HG03135 (cell line): ENCODE measurements around the gene MACF1.

Experiments
- ATAC-seq: cut with Tn5 transposase; IDR thresholded peaks from one replicate; pipeline ENCODE4 v1.9.1; 2021; ENCODE audit warnings: mild to moderate bottlenecking, moderate library complexity; ENCODE audit not compliant: unreplicated experiment

The MACF1 gene

DNA sequence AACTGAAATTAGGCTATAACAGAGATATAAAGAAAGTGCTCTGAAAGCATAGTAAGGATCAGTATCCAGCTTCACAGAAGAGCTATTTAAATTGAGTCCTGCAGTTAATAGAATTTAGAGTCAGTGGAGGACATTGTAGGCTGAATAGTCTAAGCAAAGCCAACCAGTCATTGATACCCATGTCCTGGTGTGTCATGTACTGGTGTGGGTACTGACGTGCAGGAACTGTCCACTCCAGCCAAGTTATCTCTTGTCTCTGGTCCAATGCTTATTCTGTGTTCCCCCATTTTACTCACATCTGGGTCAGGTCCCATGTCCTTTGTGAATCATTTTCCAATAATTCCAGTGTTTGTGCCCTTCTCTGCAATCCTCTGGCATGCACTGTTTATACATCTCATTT is 90.0 kb downstream of the MACF1 start:
- ATAC-seq: no peak

DNA sequence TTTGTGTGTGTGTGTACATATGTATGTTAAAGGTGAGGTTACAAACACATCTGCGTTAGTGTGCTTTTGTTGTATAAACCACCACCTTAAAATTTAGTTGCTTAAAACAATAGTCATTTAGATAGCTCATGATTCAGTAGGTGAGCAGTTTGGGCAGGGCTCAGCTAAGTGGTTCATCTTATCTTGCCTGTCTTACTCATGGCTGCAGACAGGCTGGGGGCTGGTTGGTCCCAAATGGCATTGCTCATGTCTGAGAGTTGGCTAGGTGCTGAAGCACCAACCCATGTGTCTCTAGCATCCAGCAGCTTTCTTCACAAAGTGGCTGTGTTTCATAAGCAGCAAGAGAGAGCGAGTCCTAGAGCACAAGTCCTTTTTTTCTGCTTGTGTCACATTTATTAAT is 91.4 kb downstream of the MACF1 start:
- ATAC-seq: no peak

DNA sequence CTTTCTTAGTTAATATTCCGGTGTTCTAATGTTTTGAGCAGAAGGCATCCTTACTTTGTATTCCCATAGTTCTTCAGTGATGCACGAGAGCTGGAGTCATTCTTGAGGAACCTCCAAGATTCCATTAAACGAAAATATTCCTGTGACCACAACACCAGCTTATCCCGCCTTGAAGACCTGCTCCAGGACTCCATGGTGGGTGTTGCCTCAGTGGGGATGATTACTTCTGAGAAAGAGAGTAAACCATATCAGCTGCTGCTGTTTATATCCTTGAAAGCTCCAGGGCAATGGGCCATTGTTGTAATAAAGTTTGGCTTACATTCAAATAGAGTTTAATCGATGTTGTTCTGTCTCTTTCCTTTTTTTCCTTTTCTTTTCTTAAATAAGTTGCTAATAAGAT is 93.1 kb downstream of the MACF1 start:
- no peak for ATAC-seq

DNA sequence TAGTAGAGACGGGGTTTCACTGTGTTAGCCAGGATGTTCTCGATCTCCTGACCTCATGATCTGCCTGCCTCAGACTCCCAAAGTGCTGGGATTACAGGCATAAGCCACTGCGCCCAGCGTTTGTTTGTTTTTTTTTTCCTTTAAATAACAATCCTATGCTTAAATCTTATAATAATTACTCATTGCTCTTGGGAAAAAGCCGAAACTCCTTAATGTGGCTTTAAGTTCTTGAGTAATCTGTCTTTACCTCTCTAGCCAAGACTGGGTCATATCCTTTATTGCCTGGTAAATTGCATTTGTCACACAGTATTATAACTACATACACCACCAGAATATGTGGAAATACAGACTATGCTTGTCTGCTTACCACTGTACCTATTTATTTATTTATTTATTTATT is 97.1 kb downstream of the MACF1 start:
- no peak for ATAC-seq

DNA sequence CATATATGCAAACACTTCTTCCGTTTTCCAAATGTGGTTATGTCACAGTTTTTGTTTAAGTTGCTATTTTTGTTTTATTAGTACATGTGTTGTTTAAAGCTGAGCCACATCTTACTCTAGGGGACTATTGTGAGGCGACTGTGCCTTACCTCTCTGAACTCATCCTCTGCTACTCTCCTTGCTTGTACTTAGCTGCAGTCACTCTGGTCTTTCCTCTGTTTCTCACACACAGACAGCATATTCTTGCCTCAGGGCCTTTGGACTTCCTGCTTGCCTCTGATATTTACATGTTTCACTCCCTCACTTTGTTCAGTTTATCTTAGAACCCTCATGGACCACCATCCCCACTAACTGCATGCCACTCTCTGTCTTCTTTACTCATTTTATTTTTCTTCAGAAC is 101.1 kb downstream of the MACF1 start:
- ATAC-seq: no peak

DNA sequence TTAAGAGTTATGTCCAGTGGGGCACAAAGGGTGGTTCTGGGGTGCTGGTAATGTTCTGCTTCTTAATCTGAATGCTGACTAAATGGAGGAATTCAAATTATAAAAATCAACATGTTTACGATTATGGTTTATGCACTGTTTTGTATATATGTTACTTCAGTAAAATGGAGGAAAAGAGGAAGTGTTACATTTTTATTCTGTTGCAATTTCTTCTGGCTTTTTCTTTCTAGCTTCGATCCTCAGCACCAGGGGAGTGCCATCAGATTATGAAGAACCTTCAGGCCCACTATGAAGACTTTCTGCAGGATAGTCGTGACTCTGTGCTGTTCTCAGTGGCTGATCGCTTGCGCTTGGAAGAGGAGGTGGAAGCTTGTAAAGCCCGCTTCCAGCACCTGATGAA is 105.5 kb downstream of the MACF1 start:
- ATAC-seq: no peak

DNA sequence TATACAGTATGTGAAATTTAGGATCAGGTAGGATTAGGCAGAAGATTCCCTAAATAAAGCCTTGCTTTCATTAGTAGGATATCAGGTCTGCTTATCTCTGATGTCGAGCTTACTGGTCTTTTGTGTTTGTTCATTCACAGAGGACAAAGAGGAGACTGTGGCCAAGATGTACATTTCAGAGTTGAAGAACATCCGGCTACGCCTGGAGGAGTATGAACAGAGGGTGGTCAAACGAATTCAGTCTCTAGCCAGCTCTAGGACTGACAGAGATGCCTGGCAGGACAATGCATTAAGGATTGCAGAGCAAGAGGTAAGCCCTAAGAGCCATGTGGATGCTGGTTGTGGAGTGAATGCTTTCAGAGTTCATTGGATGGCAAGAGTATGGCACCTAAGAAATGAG is 106.2 kb downstream of the MACF1 start:
- no peak for ATAC-seq

DNA sequence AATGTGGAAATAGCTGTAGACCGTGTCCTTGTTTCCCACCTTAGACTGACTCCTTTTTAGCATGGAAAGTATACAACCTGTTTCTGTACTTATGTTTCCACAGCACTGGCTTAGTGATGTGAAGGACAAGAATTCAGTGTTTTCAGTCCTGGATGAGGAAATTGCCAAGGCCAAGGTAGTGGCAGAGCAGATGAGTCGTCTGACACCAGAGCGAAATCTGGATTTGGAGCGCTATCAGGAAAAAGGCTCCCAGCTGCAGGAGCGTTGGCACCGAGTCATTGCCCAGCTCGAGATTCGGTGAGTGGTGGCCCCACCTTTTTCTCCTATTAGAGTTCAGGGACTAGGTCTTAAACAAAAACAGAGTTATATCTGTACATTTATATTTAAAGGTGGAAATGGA is 112.6 kb downstream of the MACF1 start:
- ATAC-seq: no peak

DNA sequence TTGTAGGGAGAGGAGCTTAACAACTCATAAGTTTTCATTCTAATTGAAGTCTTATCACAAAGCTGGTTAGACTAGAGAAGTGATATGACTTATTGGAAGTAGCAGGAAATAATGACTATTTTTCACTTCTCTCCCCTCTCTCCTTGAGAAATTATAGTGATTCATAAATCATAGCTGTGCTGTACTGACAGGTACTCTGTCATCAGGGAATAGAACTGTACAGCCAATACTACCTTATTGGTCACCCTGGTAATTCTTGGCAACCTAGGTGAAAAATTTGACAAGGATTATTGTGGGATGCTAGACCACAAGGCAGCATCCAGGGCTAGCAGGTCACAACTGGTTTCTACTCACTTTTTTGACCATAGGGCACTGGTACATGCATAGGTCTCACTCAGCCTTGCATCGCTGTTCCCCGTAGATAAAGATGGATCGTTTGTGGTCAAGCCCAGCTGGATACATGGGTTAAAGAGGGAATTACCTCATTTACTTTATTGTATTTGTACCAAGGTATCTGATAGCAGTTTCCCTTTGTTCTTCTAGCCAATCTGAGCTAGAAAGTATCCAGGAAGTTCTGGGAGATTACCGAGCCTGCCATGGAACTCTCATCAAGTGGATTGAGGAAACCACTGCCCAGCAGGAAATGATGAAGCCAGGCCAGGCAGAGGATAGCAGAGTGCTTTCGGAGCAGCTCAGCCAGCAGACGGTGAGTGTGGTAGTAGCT is 113.6 kb downstream of the MACF1 start:
- no peak for ATAC-seq

DNA sequence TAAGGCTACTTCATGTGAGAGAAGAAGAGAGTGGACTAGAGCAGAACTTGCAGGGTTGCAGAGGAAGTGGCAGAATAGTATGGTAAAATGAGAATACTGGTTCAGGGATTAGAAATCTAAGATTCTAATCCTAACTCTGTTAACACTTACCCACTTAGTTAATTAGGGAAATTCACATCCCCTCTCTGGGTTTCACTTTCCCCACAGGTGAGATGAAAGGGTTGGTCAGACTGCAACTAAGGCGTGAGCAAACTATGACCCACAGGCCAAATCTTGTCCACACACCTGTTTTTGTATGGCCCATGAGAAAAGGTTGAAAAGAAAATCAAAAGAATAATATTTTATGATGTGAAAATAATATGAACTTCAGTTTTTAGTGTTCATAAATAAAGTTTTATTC is 117.5 kb downstream of the MACF1 start:
- no peak for ATAC-seq

DNA sequence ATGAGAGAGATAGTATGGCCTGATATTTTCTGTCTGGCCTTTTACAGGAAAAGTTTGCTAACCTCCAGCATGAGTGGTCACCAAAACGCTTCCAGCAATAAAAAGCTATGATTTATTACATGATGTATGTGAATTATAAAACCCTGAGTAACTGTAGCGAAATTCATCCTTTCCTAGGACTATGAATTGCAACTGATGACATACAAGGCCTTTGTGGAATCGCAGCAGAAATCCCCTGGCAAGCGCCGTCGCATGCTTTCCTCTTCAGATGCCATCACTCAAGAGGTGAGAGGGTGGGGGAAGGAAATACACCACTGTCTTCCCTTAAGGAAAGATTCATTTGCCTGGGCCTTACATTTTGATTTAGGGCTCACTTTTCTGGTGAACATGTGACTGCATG is 117.9 kb downstream of the MACF1 start:
- no peak for ATAC-seq

DNA sequence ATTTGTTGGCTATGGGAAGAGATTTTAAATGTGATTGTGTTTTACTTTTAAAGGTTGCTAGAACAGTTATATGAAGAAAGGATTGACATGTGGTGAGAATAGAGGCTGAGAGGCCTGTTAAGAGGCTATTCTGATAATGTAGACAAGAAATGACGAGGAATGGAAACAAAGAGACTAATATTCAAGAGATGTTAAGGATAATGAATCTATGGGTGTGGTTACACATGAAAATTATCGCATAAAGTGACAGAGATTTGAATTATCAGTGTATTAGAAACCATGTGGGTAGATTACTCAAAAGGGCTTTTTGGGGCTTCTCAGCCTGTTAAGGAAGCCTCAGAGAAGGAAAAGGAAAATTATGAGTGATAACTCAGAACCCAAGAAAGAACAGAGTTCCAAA is 120.4 kb downstream of the MACF1 start:
- ATAC-seq: no peak

DNA sequence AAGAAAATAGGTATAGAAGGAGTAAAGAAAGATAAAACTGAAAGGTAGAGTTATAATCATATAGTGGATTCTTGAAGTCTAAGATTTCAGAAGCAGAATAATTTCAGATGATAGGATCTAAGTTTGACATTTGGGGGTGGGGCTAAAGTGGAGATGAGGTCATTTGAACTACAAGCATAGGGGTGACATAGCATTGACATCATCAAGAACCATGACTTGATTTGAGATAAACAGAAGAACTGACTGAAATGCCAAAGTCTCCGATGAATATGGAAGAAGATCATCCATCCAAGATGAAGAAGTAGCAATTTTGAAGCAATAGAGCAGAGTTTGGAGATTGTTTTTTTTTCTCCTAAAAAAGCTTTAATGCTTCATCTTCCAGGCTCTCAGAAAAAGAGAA is 122.3 kb downstream of the MACF1 start:
- no peak for ATAC-seq

DNA sequence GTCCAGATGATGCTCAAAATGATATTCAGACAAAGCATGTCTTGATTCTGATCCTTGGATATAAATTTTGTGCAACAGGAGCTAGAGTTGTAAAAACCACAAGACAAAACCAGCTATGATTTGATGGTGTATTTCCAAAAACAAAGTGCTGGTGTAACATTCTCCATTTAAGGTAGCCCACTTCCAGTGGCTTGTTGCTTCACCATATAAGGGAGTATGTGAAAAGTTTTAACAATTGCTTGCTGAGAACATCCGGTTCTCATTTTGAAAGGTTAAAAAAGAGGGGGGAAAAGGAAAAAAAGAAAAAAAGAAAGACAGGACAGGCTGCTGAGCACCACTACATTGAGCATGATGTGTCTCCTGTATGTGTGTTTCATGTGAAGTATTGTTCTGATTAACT is 123.6 kb downstream of the MACF1 start:
- no peak for ATAC-seq

DNA sequence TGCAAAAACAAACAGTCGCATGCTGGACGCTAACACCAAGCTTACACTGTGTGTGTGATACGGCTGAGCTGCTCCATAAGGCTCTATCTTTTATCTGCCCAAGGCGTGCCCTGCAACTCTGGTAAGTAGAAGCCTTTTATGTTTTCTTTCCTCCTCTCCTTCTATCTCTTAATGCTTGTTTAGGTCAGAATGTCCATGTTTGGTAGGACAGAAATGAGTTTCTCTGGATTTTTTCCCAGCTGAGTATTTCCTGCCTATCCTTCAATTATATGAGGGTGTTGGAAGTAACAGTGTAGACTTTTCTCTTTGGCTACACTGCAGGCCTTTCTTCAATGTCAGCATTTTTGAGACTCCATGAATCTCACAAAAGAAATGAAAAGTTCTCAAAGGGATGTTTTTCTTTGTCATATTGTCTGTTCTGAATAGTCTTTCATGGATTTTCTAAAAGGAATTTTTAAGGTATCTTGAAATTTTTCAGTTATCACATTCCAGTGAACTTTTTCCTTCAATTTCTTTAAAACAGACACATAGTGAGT is 124.2 kb downstream of the MACF1 start:
- no peak for ATAC-seq

DNA sequence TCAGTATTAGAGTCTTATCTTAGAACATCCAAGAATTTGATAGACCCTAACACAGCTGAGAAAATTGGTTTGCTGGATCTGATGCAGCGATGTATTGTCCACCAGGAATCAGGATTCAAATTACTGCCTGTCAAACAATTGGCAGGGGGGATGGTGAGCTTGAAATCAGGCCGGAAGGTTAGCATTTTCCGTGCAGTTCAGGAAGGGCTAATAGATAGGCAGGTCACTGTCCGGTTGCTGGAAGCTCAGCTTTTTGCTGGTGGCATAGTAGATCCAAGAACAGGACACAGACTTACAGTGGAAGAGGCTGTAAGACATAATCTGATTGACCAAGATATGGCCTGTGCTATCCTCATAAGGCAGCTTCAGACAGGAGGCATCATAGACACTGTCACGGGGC is 127.2 kb downstream of the MACF1 start:
- no peak for ATAC-seq

DNA sequence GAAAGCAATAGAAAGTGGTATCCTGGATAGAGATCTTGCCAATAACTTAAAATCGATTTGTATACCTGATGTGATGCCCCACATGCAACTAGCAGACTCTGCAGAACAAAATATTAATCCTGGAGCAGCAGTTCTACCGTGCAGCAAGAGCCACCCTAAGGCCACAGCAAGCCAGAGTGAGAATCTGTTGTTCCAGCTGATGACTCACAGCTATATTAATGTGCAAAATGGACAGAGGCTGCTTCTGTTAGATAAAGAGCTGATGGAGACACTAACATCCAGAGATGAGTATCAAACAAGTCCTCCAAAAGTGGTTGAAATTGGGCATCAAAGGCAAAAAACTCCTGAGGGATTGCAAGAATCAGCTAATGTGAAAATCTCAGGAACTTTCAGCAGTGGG is 127.8 kb downstream of the MACF1 start:
- ATAC-seq: no peak

DNA sequence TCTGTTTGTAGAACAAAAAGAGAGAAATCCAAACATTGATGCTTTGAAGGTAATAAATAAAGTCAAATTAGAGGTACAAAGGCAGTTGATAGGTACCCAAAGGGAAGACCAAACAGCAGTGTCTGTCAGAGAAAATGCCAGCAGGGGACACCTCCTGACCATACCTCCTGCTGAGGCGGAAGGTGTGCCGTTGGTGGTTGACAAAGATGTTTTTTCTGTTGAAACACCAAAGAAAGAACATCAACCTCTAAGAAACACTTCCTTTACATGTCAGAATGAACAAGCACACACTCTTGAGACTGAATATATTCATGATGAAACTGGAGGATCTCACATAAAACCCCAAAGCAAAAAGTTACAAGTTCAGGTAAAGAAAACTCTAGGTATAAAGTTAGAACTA is 128.3 kb downstream of the MACF1 start:
- no peak for ATAC-seq

DNA sequence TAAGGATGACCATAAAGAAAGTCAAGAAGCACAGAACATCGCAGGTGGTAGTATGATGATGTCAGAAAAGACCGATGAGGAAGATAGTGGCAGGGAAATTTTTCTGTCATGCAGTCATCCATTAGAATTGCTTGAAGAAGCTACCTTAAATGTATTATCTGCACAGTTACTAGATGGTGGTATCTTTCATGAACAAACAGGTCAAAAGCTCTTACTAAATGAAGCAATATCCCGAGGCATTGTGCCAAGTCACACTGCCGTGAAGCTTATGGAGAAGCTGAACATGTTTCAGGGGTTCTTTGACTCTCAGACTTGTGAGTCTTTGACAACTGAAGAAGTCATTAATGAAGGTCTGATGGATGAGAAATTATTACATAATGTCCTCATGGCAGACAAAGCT is 128.8 kb downstream of the MACF1 start:
- no peak for ATAC-seq

DNA sequence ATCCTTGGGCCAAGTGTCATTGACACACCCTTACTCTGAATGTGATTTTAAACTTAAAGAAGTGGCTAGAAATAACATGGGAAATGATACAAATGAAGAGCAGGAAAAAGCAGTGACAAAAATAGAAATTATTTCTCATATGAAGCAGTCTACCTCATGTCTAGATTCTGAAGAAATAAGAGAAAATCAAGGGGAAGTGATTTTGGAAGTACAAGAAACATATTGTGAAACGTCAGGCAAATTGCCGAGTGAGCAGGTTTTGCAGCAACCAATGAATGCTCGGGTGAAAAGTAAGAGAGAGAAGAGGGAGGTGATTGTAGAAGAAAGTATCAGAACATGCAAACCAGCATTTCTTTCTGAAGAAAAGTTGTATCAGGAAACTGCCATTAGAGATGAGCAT is 130.7 kb downstream of the MACF1 start:
- ATAC-seq: no peak

DNA sequence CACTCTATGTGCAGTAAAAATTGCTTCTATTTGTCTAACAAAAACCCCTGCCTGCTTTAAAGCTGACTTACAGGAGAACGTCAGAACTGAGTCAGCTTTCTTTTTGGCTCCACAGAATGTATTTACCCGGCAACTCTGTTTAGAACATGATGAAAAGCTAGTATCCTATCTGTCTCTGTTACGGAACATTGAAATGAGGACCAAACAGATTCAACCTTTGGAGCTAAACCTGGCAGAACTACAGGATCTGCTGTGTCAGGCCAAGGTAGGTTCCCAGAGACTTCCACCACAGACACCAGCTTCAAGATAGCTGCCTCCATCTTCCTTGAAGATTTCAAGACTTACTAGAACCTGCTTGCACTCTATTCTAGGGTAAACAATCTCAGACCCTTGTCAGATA is 132.6 kb downstream of the MACF1 start:
- no peak for ATAC-seq

DNA sequence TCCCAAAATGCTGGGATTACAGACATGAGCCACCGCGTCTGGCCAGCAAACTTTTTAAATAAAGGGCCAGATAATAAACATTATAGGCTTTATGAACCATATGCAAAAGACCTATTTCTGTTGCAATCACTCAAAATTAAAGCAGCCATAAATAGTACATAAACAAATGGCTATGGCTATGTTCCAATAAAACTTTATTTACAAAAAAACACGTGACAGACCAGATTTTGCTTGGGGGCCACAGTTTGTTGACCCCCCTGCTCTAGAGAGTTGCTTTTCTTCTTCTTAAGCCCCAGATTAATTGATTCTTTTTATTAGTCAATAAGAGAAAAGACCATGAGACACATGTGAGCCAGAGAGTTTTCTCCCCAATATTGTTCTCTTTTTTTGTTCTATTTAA is 138.3 kb downstream of the MACF1 start:
- no peak for ATAC-seq
